ENCODE measurements around the gene TM6SF1.
"Not testable (repeated sequence)": the region's sequence is repeated elsewhere in the genome, so short reads cannot be mapped to it uniquely, and the experiment has no call there.

TM6SF1 gene

GRCh38 chr15:83090465-83090864, 17.0 kb upstream of the TM6SF1 start:
- no peak for DNase-seq

GRCh38 chr15:83091965-83092308, 15.5 kb upstream of the TM6SF1 start:
- DNase-seq = not testable (repeated sequence)

GRCh38 chr15:83092309-83092976, 15.0 kb upstream of the TM6SF1 start:
- DNase-seq = no peak

GRCh38 chr15:83094583-83094982, 12.9 kb upstream of the TM6SF1 start:
- DNase-seq = no peak

- DNase-seq = no peak
Measured at GRCh38 chr15:83098079-83098478, 9.4 kb upstream of the TM6SF1 start.

GRCh38 chr15:83099290-83099689, 8.2 kb upstream of the TM6SF1 start:
- DNase-seq = no peak

DNA sequence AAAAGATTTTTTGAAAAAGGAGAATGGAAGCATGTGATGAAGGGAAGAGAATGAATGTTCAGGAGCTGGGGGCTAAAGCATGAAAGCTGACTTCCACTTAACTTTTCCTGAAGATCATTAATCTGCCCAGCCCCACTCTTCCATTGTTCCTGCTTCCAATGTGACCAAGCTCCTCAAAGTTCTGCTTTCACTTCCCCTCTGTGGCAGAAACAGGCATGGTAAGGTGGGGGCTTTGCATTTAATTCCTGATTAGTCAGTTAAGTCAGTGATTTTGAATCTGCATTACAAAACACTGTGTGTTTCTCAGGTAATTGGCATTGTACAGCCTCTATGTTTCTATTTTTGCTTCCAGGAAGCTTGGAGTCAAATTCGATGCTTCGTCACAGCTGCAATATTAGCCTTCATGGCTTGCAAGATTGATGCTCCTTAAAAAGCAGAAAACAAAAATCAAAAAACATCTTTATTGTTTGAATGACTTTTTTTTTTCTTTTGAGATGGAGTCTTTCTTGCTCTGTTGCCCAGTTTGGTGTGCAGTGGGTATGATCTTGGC, 7.3 kb upstream of the TM6SF1 start:
- DNase-seq = no peak

DNA sequence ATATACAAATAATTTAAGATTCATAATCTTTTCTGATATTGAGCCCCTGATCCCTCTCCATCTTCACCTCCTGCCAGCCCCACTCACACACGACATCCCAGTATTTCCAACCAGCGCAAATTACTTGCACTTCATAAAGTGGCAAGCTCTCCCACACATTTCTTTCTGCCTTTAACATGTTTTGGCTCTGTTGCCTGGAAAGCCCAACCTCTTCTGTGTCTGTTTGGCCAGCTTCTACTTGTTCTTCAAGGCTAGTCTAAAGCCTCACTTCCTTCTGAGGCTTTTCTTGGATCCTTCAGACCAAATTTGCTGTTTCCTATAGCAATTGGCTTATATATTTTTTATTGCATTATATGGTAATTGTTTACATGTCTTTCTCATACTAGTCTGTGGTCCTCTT, 5.1 kb upstream of the TM6SF1 start:
- DNase-seq = peak; percentile 62

- DNase-seq = no peak
Measured at GRCh38 chr15:83104141-83104540, 3.3 kb upstream of the TM6SF1 start.

GRCh38 chr15:83105440-83105839, 2.0 kb upstream of the TM6SF1 start:
- no peak for DNase-seq

- DNase-seq = no peak
Measured at GRCh38 chr15:83107841-83108181, 366 bp downstream of the TM6SF1 start.

DNA sequence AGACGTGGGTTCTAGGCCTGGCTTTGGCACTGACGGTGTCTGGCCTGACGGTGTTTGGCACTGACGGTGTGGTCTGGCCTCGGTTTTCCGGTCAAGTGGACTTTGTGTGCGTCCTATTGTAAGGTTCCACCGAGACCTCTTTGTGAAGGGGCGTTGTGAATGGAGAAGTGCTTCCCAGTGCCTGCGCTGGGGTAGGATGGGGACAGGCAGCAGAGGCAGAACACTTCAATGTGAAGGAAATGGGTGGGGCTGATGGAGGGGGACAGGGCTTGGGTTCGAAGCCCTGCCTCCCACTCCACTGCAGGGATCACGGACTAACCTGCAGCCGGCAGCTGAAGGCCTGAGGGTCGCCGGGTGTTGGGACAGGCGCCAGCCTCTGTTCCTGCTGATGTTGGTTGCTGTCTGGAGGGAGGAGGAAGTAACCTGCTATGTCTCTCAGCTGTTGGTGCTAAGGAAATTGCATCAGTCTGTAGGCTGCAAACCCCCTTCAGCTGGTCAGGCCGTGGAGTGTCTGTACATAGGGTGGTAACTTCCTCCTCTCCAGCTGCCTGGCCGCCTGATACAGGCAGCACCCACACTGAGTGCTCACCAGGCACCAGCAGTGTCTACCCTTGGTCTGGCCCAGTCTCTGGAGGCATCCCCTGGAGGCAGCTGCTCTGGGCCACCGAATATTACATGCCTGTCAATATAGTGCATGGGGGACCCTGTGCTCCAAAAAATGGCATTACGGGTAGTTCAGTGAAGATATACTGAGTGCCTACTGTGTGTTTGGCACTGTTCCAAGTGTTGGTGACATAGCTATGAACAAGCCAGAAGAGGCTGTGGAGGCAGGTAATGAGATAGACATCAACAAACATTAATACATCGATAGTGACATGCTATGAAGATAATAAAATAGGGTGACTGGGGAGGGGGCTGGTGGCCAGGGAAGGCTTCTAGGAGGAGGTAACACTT, 1.1 kb downstream of the TM6SF1 start:
- DNase-seq = peak; percentile 73

GRCh38 chr15:83109532-83109931, 2.1 kb downstream of the TM6SF1 start:
- no peak for DNase-seq

DNA sequence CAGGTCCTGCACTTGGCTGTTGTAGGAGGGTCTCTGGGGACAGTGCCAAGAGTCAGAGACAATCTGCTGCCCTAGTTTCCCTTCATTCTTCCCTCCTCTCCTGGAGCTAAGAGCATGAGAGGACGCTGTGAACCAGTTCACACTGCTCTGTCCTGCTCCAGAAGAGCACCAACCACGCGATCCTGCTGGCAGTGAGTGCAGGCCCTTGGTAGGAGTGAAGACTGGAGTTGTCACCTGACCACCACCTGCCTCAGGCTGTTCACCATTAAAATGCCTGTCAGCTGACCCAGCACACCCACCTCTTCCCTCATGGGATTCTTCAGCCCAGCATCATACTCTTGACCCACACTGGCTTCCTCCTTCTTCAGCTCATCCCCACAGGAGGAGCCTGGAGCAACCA, 2.9 kb downstream of the TM6SF1 start:
- DNase-seq = no peak

- no peak for DNase-seq
Measured at GRCh38 chr15:83111149-83111548, 3.7 kb downstream of the TM6SF1 start.

GRCh38 chr15:83112233-83112955, 4.9 kb downstream of the TM6SF1 start:
- DNase-seq = no peak

GRCh38 chr15:83112956-83113299, 5.5 kb downstream of the TM6SF1 start:
- DNase-seq = no peak

DNA sequence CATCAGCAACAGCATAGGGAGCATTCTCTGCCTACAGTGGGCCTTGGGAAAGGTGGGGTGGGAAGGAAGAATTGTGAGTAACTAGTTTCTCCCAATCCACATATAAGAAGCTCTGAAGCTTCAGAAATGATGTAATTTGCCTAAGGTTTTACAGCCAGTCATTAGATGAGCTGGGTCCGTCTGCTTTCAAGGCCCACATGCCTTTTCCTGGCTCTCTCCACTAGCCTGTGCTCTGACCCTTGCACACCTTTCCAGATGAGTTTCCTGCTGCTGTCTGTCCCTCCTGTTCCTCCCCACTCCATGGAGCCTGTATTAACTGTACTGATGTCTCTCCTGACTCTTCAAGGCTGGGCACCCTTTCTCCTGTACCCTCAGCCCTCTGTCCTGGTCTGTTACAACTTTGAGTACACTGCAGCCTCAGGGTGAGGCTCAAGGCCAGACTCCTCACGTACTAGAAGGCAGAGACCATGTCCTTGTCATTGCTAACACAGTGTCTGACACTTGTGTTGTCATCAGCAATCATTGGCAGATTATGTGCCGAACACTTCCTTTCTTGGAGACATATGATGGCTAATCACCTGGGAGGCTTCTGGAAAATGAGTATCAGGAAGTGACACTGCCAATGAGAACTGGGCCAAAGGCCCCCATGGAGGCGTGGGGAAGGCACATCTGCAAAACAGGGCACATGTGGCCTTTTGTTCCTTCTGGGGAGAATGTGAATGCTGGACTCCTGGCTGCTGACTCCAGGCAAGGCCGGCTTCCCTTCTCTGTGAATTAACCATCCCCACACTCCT, 6.6 kb downstream of the TM6SF1 start:
- no peak for DNase-seq

DNA sequence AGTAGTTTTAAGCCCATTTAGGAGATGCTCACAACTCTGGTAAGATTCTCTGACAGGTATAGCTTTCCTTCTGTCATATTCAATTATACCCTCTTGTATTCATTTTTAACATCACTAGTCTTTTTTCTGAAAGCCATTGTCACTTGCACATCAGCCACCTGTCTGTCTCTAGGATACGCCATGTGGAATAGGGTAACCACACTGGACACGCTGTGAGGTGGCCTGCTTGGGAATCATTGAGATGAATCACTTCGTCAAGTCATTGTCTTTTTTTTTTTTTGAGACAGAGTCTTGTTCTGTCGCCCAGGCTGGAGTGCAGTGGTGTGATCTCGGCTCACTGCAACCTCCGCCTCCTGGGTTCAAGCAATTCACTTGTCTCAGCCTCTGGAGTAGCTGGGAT, 7.4 kb downstream of the TM6SF1 start:
- DNase-seq = no peak

DNA sequence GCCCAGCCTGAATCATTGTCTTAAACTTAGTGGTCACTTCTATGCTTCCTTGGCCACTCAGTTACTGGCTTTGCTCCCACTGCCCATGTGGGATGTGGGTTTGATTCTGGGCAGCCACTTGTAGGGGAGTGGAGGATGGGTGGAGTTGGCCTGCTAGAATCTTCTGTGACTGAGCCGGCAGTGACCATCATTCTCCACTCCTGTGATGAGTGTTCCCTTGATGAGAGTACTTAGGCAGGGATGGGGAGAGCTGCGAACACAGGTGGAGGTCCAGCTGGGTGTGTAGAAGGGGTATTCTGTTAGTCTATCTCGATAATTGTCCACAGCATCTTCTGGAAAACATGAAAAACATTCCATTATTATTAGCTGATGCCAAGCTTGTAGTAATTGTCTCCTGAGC, 8.0 kb downstream of the TM6SF1 start:
- no peak for DNase-seq

DNA sequence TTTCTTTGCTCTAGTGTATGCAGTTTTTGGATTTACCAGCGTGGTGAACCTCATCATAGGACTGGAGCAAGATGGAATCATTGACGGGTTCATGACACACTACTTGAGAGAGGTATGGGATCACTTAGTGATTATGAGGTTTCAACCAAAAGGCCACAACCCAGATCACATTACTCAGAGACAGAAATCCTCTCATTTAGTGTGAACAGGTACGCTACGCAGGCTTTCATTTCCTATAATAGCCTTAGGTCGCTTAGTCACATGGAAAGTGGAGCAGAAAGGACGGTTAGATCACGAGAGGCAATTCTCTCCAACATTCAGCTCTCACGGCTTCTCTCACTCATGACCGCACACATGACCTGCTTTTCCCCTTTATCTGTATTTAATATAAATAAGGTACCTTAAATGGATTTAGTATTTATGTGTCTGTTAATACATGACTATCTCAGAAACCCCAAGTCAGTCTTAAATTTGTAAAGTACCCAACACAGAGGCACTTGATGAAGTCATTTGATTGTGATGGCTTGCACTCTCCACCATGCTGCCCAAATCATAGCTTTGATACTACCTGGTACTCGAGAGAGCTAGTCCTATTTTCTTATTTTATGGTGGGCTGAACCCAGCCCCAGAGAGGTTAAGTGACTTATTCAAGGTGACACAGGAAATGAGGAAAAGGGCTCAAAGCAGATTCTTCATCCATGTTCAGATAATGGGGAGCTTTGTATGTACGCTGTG, 8.6 kb downstream of the TM6SF1 start:
- no peak for DNase-seq

DNA sequence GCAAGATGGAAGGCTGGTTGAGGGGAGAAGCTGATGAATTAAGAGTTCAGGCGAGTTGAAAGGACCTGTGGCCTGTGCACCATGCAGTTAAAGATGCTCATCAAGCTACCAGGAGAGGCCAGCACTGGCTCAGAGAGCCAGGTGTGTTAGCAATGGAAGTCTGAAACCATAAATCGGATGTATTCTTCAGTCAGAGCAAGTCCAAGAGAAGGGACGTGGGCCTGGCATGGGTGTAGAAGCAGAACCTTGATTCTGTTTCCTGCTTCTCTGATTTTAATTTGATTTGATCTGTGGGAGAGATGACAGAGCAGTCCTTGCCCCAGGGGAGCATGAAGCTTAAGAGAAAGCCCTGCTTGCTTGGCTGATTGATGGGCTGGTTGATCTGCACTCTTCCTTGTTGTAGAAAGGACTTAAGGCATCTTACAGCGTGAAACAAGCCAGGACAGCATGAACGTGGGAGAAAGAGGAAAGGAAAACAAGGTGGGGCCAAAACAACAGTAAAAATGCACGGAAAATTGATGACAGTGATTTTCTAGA, 10.9 kb downstream of the TM6SF1 start:
- DNase-seq = no peak
